ENCODE results near the gene ZRANB2. TPM values are rescaled to one million over a fixed set of nuclear protein-coding genes. Genes with fewer than 3 reads are reported as not detected.

ZRANB2 gene
- total and polyA plus RNA-seq, 9 of the 15 experiments (the other 6 are each of a cell fraction or from before 2014, with no cell fraction given) = 80.8 to 264 (median 157) TPM

- H3K4me2 ChIP-seq (ENCODE audit: insufficient read depth, low read length) = no peak overlapping the region
- CTCF ChIA-PET (ENCODE audit: low intra/inter-chr PET ratio) = no interaction called here
- no peak overlapping the region for H2AFZ ChIP-seq (ENCODE audit: low read depth, low read length)
- intact Hi-C loops (cut with micrococcal nuclease) (no loop called here), in situ Hi-C loops (cut with MboI) (loop anchor here (5.0 kb wide), 2 partner anchors 371 to 526 kb away; no protein-coding TSS in a partner anchor)
- DNase-seq (ENCODE audit: extremely low read depth in 1 of 4, low spot score in 3 of 4) = no peak
- H3K4me3 ChIP-seq = no peak overlapping the region
- WGBS (ENCODE audit: insufficient coverage, low coverage, missing lambda C conversion rate) = no CpG with 5 or more reads among the region's 1 CpG
- no peaks in the 10 kb centered on the region for H3K9me1 ChIP-seq (ENCODE audit: control insufficient read depth, insufficient read depth, low read length)
- no TSS peak for BruUV-seq (replicated peaks)
- H3K4me1 ChIP-seq (replicated peaks in 1 of 2; ENCODE audit: control insufficient read depth in 2 of 2, insufficient read depth in 2 of 2, low read length in 2 of 2) = peaks cover 2 to 5% of the 10 kb centered on the region in 2 experiments; a peak in 3 of 5 replicates
- peaks cover 11% of the 10 kb centered on the region; the same call in 2 of the 3 replicates for H3K36me3 ChIP-seq (ENCODE audit: control insufficient read depth, insufficient read depth, low read length)
- no peaks in the 10 kb centered on the region for H3K9me3 ChIP-seq (replicated peaks; ENCODE audit: control insufficient read depth, insufficient read depth, low read depth, low read length)
- ATAC-seq = no peak
- no peak overlapping the region for H3K27ac ChIP-seq (ENCODE audit: extremely low read depth, low read depth, low read length)
- H4K20me1 ChIP-seq (replicated peaks; ENCODE audit: control insufficient read depth, insufficient read depth, low read length) = no peaks in the 10 kb centered on the region
- H3K79me2 ChIP-seq (ENCODE audit: control insufficient read depth, insufficient read depth, low read length) = no peaks in the 10 kb centered on the region
- no peaks in the 10 kb centered on the region for H3K27me3 ChIP-seq (ENCODE audit: control insufficient read depth in 2 of 2, insufficient read depth in 2 of 2, low read length in 2 of 2)
- POLR2A ChIA-PET = interaction anchor here (1.7 kb wide), 1 partner anchor 11 kb away, joined by 5 read pairs; no protein-coding TSS in a partner anchor
- no peak for FAIRE-seq
- TF ChIP-seq ZNF76 (CRISPR knock-in tag; IDR thresholded peaks at IDR 0.05; ENCODE audit: borderline replicate concordance) = no peak
- TF ChIP-seq, protein P1, sequence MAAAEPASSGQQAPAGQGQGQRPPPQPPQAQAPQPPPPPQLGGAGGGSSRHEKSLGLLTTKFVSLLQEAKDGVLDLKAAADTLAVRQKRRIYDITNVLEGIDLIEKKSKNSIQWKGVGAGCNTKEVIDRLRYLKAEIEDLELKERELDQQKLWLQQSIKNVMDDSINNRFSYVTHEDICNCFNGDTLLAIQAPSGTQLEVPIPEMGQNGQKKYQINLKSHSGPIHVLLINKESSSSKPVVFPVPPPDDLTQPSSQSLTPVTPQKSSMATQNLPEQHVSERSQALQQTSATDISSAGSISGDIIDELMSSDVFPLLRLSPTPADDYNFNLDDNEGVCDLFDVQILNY (CRISPR knock-in tag; IDR thresholded peaks at IDR 0.05) = no peak
- TF ChIP-seq CBX8 (IDR thresholded peaks at IDR 0.05; ENCODE audit: borderline replicate concordance, extremely low read depth, low read depth, low read length, poor library complexity, severe bottlenecking) = no peak
- no peak overlapping the region for H3K9ac ChIP-seq (ENCODE audit: insufficient read depth in 1 of 2, low read depth in 2 of 2, low read length in 2 of 2)
Measured at GRCh38 chr1:71053146-71053545, 27.7 kb downstream of the ZRANB2 start.

Measured in K562 (cell line).